Measurements from ENCODE around the gene FSD2.

Gene FSD2

GRCh38 chr15:82805994-82806406 lies at the start of gene FSD2:
FSD2 (minus strand) TSS chr15:82806069; CDS start chr15:82787390, 18,679 bp downstream.
- DNase-seq = no peak

- no peak for DNase-seq
Measured at GRCh38 chr15:82854554-82854953, 48.7 kb upstream of the FSD2 start.

- DNase-seq = no peak
Measured at GRCh38 chr15:82852941-82853561, 47.2 kb upstream of the FSD2 start.

GRCh38 chr15:82851981-82852511 lies 46.2 kb upstream of the FSD2 start:
- DNase-seq = no peak

GRCh38 chr15:82851306-82851850 lies 45.5 kb upstream of the FSD2 start:
- DNase-seq = no peak

- no peak for DNase-seq
Measured at GRCh38 chr15:82850731-82851130, 44.9 kb upstream of the FSD2 start.

GRCh38 chr15:82849556-82850512 lies 44.0 kb upstream of the FSD2 start:
- DNase-seq = no peak

GRCh38 chr15:82848241-82848993 lies 42.5 kb upstream of the FSD2 start:
- no peak for DNase-seq

- DNase-seq = no peak
Measured at GRCh38 chr15:82847703-82848102, 41.8 kb upstream of the FSD2 start.

GRCh38 chr15:82846621-82847020 lies 40.8 kb upstream of the FSD2 start:
- no peak for DNase-seq

GRCh38 chr15:82845686-82846085 lies 39.8 kb upstream of the FSD2 start:
- no peak for DNase-seq

GRCh38 chr15:82843566-82843965 lies 37.7 kb upstream of the FSD2 start:
- no peak for DNase-seq

GRCh38 chr15:82840166-82840565 lies 34.3 kb upstream of the FSD2 start:
- no peak for DNase-seq

GRCh38 chr15:82839136-82839535 lies 33.3 kb upstream of the FSD2 start:
- DNase-seq = no peak

GRCh38 chr15:82838096-82838735 lies 32.3 kb upstream of the FSD2 start:
- DNase-seq = no peak

GRCh38 chr15:82835391-82835917 lies 29.6 kb upstream of the FSD2 start:
- no peak for DNase-seq

- no peak for DNase-seq
Measured at GRCh38 chr15:82833362-82833682, 27.5 kb upstream of the FSD2 start.

GRCh38 chr15:82832601-82833361 lies 26.9 kb upstream of the FSD2 start:
- DNase-seq = no peak

- no peak for DNase-seq
Measured at GRCh38 chr15:82831894-82832600, 26.2 kb upstream of the FSD2 start.

- DNase-seq = no peak
Measured at GRCh38 chr15:82830427-82831173, 24.7 kb upstream of the FSD2 start.

Data from NCI-H1417 treated with DMSO at 0.1 percent for 48 hours (cell line).